Osteoblast (primary cell): ENCODE results near the gene MPPED1. TPM values are rescaled to one million over a fixed set of nuclear protein-coding genes. Genes with fewer than 3 reads are reported as not detected.

Source experiments
- DNase-seq: peaks from one replicate; pipeline ENCODE4 v3.0.0; 2011; ENCODE audit warnings: low spot score, mixed read lengths; ENCODE audit not compliant: insufficient read length; ENCODE audit errors: missing footprints
- H2AFZ ChIP-seq: 2 replicates; pipeline ENCODE4 v1.6.0; 2011; ENCODE audit warnings: mild to moderate bottlenecking, low read length
- H3K27ac ChIP-seq: 2 replicates; pipeline ENCODE4 v1.5.1; 2011; ENCODE audit warnings: mild to moderate bottlenecking, low read depth, low read length, moderate library complexity
- H3K27me3 ChIP-seq: 2 replicates; pipeline ENCODE4 v1.6.0; 2012; ENCODE audit warnings: mild to moderate bottlenecking, control low read depth, inconsistent platforms, low read length, moderate library complexity; ENCODE audit not compliant: insufficient read depth
- H3K36me3 ChIP-seq: 2 replicates; pipeline ENCODE4 v1.5.1; 2011; ENCODE audit warnings: mild to moderate bottlenecking, low read length, control low read depth, moderate library complexity; ENCODE audit not compliant: insufficient read depth
- H3K4me1 ChIP-seq: 2 replicates; pipeline ENCODE4 v1.5.1; 2011; ENCODE audit warnings: mild to moderate bottlenecking, low read length, control low read depth, moderate library complexity; ENCODE audit not compliant: insufficient read depth
- H3K4me2 ChIP-seq: 2 replicates; pipeline ENCODE4 v1.6.0; 2011; ENCODE audit warnings: mild to moderate bottlenecking, low read length; ENCODE audit not compliant: insufficient read depth
- H3K4me3 ChIP-seq: fragments of 200-600 bp; sonication (generic); 3 replicates; pipeline ENCODE4 v1.5.1; 2012; ENCODE audit warnings: mild to moderate bottlenecking, low read length, inconsistent platforms; ENCODE audit not compliant: insufficient read depth
- H3K79me2 ChIP-seq: 2 replicates; pipeline ENCODE4 v1.6.0; 2012; ENCODE audit warnings: mild to moderate bottlenecking, low read length, control low read depth, inconsistent platforms; ENCODE audit not compliant: insufficient read depth
- H3K9me3 ChIP-seq: 2 replicates; pipeline ENCODE4 v1.5.1; 2011; ENCODE audit warnings: low read depth, low read length, control low read depth
- H4K20me1 ChIP-seq: 2 replicates; pipeline ENCODE4 v1.6.0; 2012; ENCODE audit warnings: mild to moderate bottlenecking, low read length, control low read depth; ENCODE audit not compliant: insufficient read depth
- CTCF ChIP-seq: IDR thresholded peaks from 2 replicates; pipeline ENCODE4 v1.5.1; 2011; ENCODE audit warnings: mild to moderate bottlenecking, low read depth, low read length, moderate library complexity; ENCODE audit errors: extremely low read depth
- total RNA-seq: library from RNA; depleted of rRNA; stranded (reverse); fragments of >200 nt; gene quantifications from 2 replicates; pipeline ENCODE4 v1.2.3, GENCODE V29; 2012

The MPPED1 gene
- total RNA-seq, 1 donor = not detected

GRCh38 chr22:43465291-43466015, 53.6 kb downstream of the MPPED1 start:
- Histone ChIP-seq H4K20me1 (no peaks in the 10 kb centered on the region), H3K27me3 (no peaks in the 10 kb centered on the region), H3K4me1 (no peaks in the 10 kb centered on the region), H2AFZ (no peak overlapping the region), H3K4me3 (no peak overlapping the region), H3K4me2 (no peak overlapping the region), H3K36me3 (no peaks in the 10 kb centered on the region), H3K79me2 (no peaks in the 10 kb centered on the region), H3K27ac (no peak overlapping the region), H3K9me3 (no peaks in the 10 kb centered on the region)
- no peak for DNase-seq
- no peak for TF ChIP-seq CTCF

GRCh38 chr22:43466710-43467109, 54.9 kb downstream of the MPPED1 start:
- no peak for DNase-seq
- no peaks in the 10 kb centered on the region for H3K4me1 ChIP-seq
- no peaks in the 10 kb centered on the region for H3K79me2 ChIP-seq
- no peak overlapping the region for H3K4me2 ChIP-seq
- H4K20me1 ChIP-seq = no peaks in the 10 kb centered on the region
- no peaks in the 10 kb centered on the region for H3K9me3 ChIP-seq
- H3K27me3 ChIP-seq = no peaks in the 10 kb centered on the region
- H3K27ac ChIP-seq = no peak overlapping the region
- no peaks in the 10 kb centered on the region for H3K36me3 ChIP-seq
- H2AFZ ChIP-seq = no peak overlapping the region
- no peak overlapping the region for H3K4me3 ChIP-seq
- TF ChIP-seq CTCF = no peak

- no peak for TF ChIP-seq CTCF
- Histone ChIP-seq H3K4me1 (no peaks in the 10 kb centered on the region), H3K79me2 (no peaks in the 10 kb centered on the region), H3K9me3 (no peaks in the 10 kb centered on the region), H3K4me2 (no peak overlapping the region), H3K36me3 (no peaks in the 10 kb centered on the region), H3K27me3 (no peaks in the 10 kb centered on the region), H3K27ac (no peak overlapping the region), H2AFZ (no peak overlapping the region), H4K20me1 (no peaks in the 10 kb centered on the region), H3K4me3 (no peak overlapping the region)
- no peak for DNase-seq
These were observed 55.6 kb downstream of the MPPED1 start for GRCh38 chr22:43467216-43467940.

GRCh38 chr22:43470253-43470652, 58.4 kb downstream of the MPPED1 start:
- H3K27me3 ChIP-seq = no peaks in the 10 kb centered on the region
- no peak overlapping the region for H3K27ac ChIP-seq
- no peak overlapping the region for H3K4me3 ChIP-seq
- TF ChIP-seq CTCF = no peak
- H4K20me1 ChIP-seq = no peaks in the 10 kb centered on the region
- no peaks in the 10 kb centered on the region for H3K4me1 ChIP-seq
- H3K4me2 ChIP-seq = no peak overlapping the region
- H3K79me2 ChIP-seq = no peaks in the 10 kb centered on the region
- no peaks in the 10 kb centered on the region for H3K9me3 ChIP-seq
- H3K36me3 ChIP-seq = no peaks in the 10 kb centered on the region
- H2AFZ ChIP-seq = no peak overlapping the region
- DNase-seq = no peak
